Kidney epithelial cell (primary cell): ENCODE results near the gene SFMBT1. TPM values are rescaled to one million over a fixed set of nuclear protein-coding genes. Genes with fewer than 3 reads are reported as not detected.

Source experiments
- DNase-seq: peaks from one replicate; pipeline ENCODE4 v3.0.0-alpha.2; 2010; ENCODE audit warnings: low read depth
- H3K27me3 ChIP-seq: 2 replicates; pipeline ENCODE4 v1.6.0; 2011; ENCODE audit warnings: low read length; ENCODE audit not compliant: control insufficient read depth, insufficient read depth
- H3K36me3 ChIP-seq: 2 replicates; pipeline ENCODE4 v1.5.1; 2011; ENCODE audit warnings: low read length; ENCODE audit not compliant: control insufficient read depth, insufficient read depth
- H3K4me3 ChIP-seq: 2 replicates; pipeline ENCODE4 v1.5.1; 2011; ENCODE audit warnings: low read depth, mild to moderate bottlenecking, control low read depth, low read length
- total RNA-seq: library from RNA; depleted of rRNA; stranded (reverse); fragments of >200 nt; gene quantifications from 2 replicates; pipeline ENCODE4 v1.2.3, GENCODE V29; 2015
- TF ChIP-seq, protein P1 (sequence below): IDR thresholded peaks from 2 replicates; pipeline ENCODE4 v1.5.1; 2011; ENCODE audit warnings: mild to moderate bottlenecking, moderate library complexity, low read length, control low read depth, inconsistent platforms; ENCODE audit not compliant: insufficient read depth, poor library complexity, severe bottlenecking

The SFMBT1 gene
- total RNA-seq, 1 donor from 2014 or later = 15.6 TPM

- Histone ChIP-seq H3K27me3 (no peaks in the 10 kb centered on the region), H3K36me3 (no peaks in the 10 kb centered on the region), H3K4me3 (no peak overlapping the region)
- TF ChIP-seq, protein P1, sequence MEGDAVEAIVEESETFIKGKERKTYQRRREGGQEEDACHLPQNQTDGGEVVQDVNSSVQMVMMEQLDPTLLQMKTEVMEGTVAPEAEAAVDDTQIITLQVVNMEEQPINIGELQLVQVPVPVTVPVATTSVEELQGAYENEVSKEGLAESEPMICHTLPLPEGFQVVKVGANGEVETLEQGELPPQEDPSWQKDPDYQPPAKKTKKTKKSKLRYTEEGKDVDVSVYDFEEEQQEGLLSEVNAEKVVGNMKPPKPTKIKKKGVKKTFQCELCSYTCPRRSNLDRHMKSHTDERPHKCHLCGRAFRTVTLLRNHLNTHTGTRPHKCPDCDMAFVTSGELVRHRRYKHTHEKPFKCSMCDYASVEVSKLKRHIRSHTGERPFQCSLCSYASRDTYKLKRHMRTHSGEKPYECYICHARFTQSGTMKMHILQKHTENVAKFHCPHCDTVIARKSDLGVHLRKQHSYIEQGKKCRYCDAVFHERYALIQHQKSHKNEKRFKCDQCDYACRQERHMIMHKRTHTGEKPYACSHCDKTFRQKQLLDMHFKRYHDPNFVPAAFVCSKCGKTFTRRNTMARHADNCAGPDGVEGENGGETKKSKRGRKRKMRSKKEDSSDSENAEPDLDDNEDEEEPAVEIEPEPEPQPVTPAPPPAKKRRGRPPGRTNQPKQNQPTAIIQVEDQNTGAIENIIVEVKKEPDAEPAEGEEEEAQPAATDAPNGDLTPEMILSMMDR = no peak
- DNase-seq = no peak
Observed at GRCh38 chr3:52873433-52874159, 172.3 kb downstream of the SFMBT1 start.

- Histone ChIP-seq H3K4me3 (no peak overlapping the region), H3K27me3 (no peaks in the 10 kb centered on the region), H3K36me3 (no peaks in the 10 kb centered on the region)
- no peak for DNase-seq
- TF ChIP-seq, protein P1 = no peak
Observed at GRCh38 chr3:52872245-52872644, 173.6 kb downstream of the SFMBT1 start.

DNA sequence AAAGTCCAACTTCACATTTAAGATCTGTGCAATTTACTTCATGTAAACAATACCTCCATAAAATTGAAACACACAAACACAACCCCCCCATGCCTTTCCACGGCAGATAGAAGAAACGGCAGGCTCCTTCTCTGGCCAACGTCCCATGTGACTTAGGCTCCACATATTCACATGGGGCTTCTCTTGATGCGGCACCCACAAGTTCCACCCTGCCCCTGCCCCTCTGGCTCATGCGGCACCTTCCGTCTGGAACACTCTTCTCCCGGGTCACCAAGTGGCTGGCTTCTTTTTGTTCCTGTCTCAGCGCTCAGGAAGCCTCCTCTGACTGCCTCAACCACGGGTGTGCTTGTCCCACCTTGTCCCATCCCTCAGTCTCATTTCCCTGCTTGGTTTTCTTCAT, 174.1 kb downstream of the SFMBT1 start:
- H3K4me3 ChIP-seq = no peak overlapping the region
- no peaks in the 10 kb centered on the region for H3K27me3 ChIP-seq
- H3K36me3 ChIP-seq = no peaks in the 10 kb centered on the region
- TF ChIP-seq, protein P1 = no peak
- no peak for DNase-seq

- DNase-seq = no peak
- H3K36me3 ChIP-seq = no peaks in the 10 kb centered on the region
- no peak overlapping the region for H3K4me3 ChIP-seq
- TF ChIP-seq, protein P1 = no peak
- H3K27me3 ChIP-seq = no peaks in the 10 kb centered on the region
Observed at GRCh38 chr3:52870471-52870870, 175.4 kb downstream of the SFMBT1 start.

GRCh38 chr3:52866427-52866826, 179.4 kb downstream of the SFMBT1 start:
- DNase-seq = no peak
- Histone ChIP-seq H3K36me3 (no peaks in the 10 kb centered on the region), H3K27me3 (no peaks in the 10 kb centered on the region), H3K4me3 (no peak overlapping the region)
- TF ChIP-seq, protein P1 = no peak

DNA sequence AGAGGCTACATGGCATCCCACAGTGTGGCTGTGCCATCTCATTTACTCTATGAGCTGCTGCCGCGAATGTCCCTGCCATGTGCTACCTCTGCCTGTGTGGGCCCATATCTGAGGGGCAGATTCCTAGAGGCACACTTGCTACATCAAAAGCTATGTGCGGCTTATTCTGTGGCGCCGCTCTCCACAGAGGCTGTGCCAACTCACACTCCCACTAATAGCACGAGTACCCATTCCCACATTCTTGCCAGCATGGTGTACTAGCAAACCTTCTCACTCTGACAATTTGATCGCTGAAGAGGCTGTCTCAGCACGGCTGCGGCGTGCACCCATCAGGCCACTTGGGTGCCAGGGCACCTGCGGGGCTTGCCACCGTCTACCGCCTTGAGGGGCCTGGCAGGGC, 179.9 kb downstream of the SFMBT1 start:
- H3K27me3 ChIP-seq = no peaks in the 10 kb centered on the region

More for the DNA sequence above, 179.9 kb downstream of the SFMBT1 start:
- H3K36me3 ChIP-seq = no peaks in the 10 kb centered on the region
- DNase-seq = no peak
- H3K4me3 ChIP-seq = no peak overlapping the region
- TF ChIP-seq, protein P1 = no peak
